Measurements from ENCODE around the gene TMEM259. TPM values are rescaled to one million over a fixed set of nuclear protein-coding genes. Genes with fewer than 3 reads are reported as not detected.

TMEM259 gene
- total and polyA plus RNA-seq, 3 donors from 2014 or later, result 164 to 405 (median 339) TPM

- no peaks in the 10 kb centered on the region for H3K36me3 ChIP-seq (ENCODE audit: low read depth, missing control alignments)
- H3K9me3 ChIP-seq, result no peaks in the 10 kb centered on the region
- no peak overlapping the region for H3K27ac ChIP-seq
- no peak for TF ChIP-seq POLR2A (IDR thresholded peaks at IDR 0.05)
- TF ChIP-seq, protein P1, sequence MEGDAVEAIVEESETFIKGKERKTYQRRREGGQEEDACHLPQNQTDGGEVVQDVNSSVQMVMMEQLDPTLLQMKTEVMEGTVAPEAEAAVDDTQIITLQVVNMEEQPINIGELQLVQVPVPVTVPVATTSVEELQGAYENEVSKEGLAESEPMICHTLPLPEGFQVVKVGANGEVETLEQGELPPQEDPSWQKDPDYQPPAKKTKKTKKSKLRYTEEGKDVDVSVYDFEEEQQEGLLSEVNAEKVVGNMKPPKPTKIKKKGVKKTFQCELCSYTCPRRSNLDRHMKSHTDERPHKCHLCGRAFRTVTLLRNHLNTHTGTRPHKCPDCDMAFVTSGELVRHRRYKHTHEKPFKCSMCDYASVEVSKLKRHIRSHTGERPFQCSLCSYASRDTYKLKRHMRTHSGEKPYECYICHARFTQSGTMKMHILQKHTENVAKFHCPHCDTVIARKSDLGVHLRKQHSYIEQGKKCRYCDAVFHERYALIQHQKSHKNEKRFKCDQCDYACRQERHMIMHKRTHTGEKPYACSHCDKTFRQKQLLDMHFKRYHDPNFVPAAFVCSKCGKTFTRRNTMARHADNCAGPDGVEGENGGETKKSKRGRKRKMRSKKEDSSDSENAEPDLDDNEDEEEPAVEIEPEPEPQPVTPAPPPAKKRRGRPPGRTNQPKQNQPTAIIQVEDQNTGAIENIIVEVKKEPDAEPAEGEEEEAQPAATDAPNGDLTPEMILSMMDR (IDR thresholded peaks at IDR 0.05), result no peak
- no peaks in the 10 kb centered on the region for H3K27me3 ChIP-seq
- 76 to 77% methylated on average over 15 to 19 of the region's 20 CpGs for WGBS, 2 donors
- no peak for DNase-seq
- no peak overlapping the region for H3K4me3 ChIP-seq
- intact Hi-C loops (cut with DNase I; ENCODE audit: low total_unique reads), result no loop called here
- no peaks in the 10 kb centered on the region for H3K4me1 ChIP-seq
Measured at GRCh38 chr19:1061987-1062386, 41.1 kb upstream of the TMEM259 start.

GRCh38 chr19:1060689-1061088, 39.8 kb upstream of the TMEM259 start:
- WGBS, 2 donors, result 78 to 85% methylated on average over 5 of the region's 5 CpGs
- intact Hi-C loops (cut with DNase I; ENCODE audit: low total_unique reads), result no loop called here
- Histone ChIP-seq H3K4me1 (no peaks in the 10 kb centered on the region), H3K36me3 (ENCODE audit: low read depth, missing control alignments) (no peaks in the 10 kb centered on the region), H3K27ac (no peak overlapping the region), H3K9me3 (no peaks in the 10 kb centered on the region), H3K4me3 (no peak overlapping the region), H3K27me3 (no peaks in the 10 kb centered on the region)
- no peak for TF ChIP-seq POLR2A (IDR thresholded peaks at IDR 0.05)
- TF ChIP-seq, protein P1 (IDR thresholded peaks at IDR 0.05), result no peak
- no peak for DNase-seq

GRCh38 chr19:1058112-1058511, 37.2 kb upstream of the TMEM259 start:
- H3K4me3 ChIP-seq, result no peak overlapping the region
- DNase-seq, result no peak

DNA sequence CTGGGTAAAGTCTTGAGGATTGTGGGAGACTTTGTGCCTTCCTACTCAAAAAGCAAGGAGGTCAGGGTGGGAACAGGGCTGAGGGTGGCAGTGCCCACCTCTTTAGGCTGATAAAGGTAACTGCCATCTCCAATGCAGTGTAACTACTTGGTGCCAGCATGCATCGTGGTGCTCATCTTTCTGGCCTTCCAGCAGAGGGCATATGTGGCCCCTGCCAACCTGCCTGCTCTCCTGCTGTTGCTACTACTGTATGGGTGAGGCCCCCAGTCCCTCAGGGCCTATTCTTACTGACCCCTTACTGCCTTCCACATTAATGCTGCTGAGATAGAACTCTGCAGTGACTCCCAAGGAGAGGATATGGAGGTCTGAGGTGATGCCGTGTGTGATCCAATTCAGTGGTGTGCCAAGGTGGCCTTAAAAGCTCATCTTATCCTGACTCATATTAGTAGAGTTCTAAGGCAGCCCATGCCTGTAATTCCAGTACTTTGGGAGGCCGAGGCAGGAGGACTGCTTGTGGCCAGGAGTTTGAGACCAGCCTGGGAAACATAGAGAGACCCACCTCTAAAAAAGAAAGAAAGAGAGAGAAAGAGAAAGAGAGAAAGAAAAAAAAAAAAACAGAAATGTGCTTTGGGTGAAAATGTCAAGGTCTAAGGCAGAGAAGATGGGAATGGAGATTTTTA, 36.4 kb upstream of the TMEM259 start:
- Histone ChIP-seq H3K27ac (no peak overlapping the region), H3K36me3 (ENCODE audit: low read depth, missing control alignments) (no peaks in the 10 kb centered on the region), H3K4me3 (no peak overlapping the region), H3K9me3 (no peaks in the 10 kb centered on the region), H3K27me3 (no peaks in the 10 kb centered on the region), H3K4me1 (no peaks in the 10 kb centered on the region)
- intact Hi-C loops (cut with DNase I; ENCODE audit: low total_unique reads), result no loop called here
- no peak for TF ChIP-seq POLR2A (IDR thresholded peaks at IDR 0.05)
- TF ChIP-seq, protein P1 (IDR thresholded peaks at IDR 0.05), result no peak
- no peak for DNase-seq
- WGBS, 2 donors, result 50 to 51% methylated on average over 3 of the region's 3 CpGs

More at GRCh38 chr19:1058112-1058511, 37.2 kb upstream of the TMEM259 start:
- WGBS, 2 donors, result 94 to 96% methylated on average over 5 of the region's 5 CpGs
- TF ChIP-seq, protein P1 (IDR thresholded peaks at IDR 0.05), result no peak
- TF ChIP-seq POLR2A (IDR thresholded peaks at IDR 0.05), result no peak
- no peaks in the 10 kb centered on the region for H3K9me3 ChIP-seq
- intact Hi-C loops (cut with DNase I; ENCODE audit: low total_unique reads), result no loop called here
- H3K27me3 ChIP-seq, result no peaks in the 10 kb centered on the region
- no peak overlapping the region for H3K27ac ChIP-seq
- H3K36me3 ChIP-seq (ENCODE audit: low read depth, missing control alignments), result no peaks in the 10 kb centered on the region
- H3K4me1 ChIP-seq, result no peaks in the 10 kb centered on the region
